Heart right ventricle (tissue), 16 donors: ENCODE measurements around the gene PPM1H. TPM values are rescaled to one million over a fixed set of nuclear protein-coding genes. Genes with fewer than 3 reads are reported as not detected.

ENCODE experiments used
- ATAC-seq, 8 donors: fragments of 200-7000 bp; cut with Tn5 transposase; one replicate each; pipeline ENCODE4 v1.9.1; 2020; ENCODE audit warnings: mild to moderate bottlenecking in 8 of 8, moderate library complexity in 8 of 8, moderate number of reproducible peaks in 1 of 8
- DNase-seq, 2 donors: peaks; one replicate each; pipeline ENCODE4 v3.0.0-alpha.2; 2020
- H3K27ac ChIP-seq, 10 donors: fragments of 200-600 bp; sonication (generic) in 2 of 10; one replicate each; pipeline versions ENCODE4 v1.5.0 to v1.8.0; 2020 to 2022; ENCODE audit warnings: mild to moderate bottlenecking in 3 of 10
- H3K27me3 ChIP-seq, 7 donors: fragments of 200-600 bp; one replicate each; pipeline ENCODE4 v1.8.0; 2021 to 2022; ENCODE audit warnings: mild to moderate bottlenecking in 2 of 7
- H3K36me3 ChIP-seq, 9 donors: fragments of 200-600 bp; sonication (generic) in 1 of 9; one replicate each; pipeline versions ENCODE4 v1.5.0 to v1.8.0; 2020 to 2022; ENCODE audit warnings: mild to moderate bottlenecking in 2 of 9
- H3K4me1 ChIP-seq, 9 donors: fragments of 200-600 bp; sonication (generic) in 1 of 9; one replicate each; pipeline versions ENCODE4 v1.5.0 to v1.8.0; 2020 to 2022; ENCODE audit warnings: mild to moderate bottlenecking in 4 of 9
- H3K4me3 ChIP-seq, 10 donors: fragments of 200-600 bp; sonication (generic) in 2 of 10; one replicate each; pipeline versions ENCODE4 v1.5.0 to v1.8.0; 2020 to 2022; ENCODE audit warnings: mild to moderate bottlenecking in 7 of 10, moderate library complexity in 2 of 10
- H3K9me3 ChIP-seq, 11 donors: fragments of 200-600 bp in 10 of 11; sonication (generic) in 2 of 11; one replicate each; pipeline versions ENCODE4 v1.5.0 to v1.8.0; 2013 to 2022; ENCODE audit warnings: mild to moderate bottlenecking in 2 of 11, control low read depth in 1 of 11, moderate library complexity in 1 of 11
- WGBS, 2 donors: extraction: QIAGEN DNeasy Blood & Tissue Kit; methylation state at CpG; one replicate each; pipeline ENCODE4 v1.1.7; 2013; ENCODE audit warnings: inconsistent platforms in 1 of 2; 5-methylcytosine and 5-hydroxymethylcytosine counted together
- intact Hi-C, 10 donors: fragments of 100-400 bp; cut with DNase I; formaldehyde crosslinking; loops; one replicate each; pipeline versions ENCODE4 v1.11.1 to v1.14.2; 2022
- polyA plus RNA-seq, 2 donors: library from polyadenylated mRNA; stranded (reverse); fragments of 200-250 nt; gene quantifications; one replicate each; pipeline ENCODE4 v1.2.3, GENCODE V29; 2013
- total RNA-seq, 10 donors: library from RNA; stranded (reverse); fragmentation: NEBNext Ultra II Directional in 3 of 10; extraction: Animal tissue kit (Norgen Biotek cat#: 25700) in 3 of 10; gene quantifications; one replicate each; pipeline versions ENCODE4 v1.2.1 to v1.2.4, GENCODE V29; 2021 to 2023
- TF ChIP-seq, protein P1 (sequence below), 9 donors: fragments of 200-600 bp; sonication (generic) in 2 of 9; IDR thresholded peaks; one replicate each; pipeline versions ENCODE4 v1.5.0 to v1.8.0; 2021 to 2022; ENCODE audit warnings: antibody characterized with exemption in 9 of 9, mild to moderate bottlenecking in 5 of 9, moderate library complexity in 1 of 9
- donor health status: Arrhythmogenic right ventricular cardiomyopathy.
- donor health status: ischemic (EF 13 %, LVEDD 7.1; RV severe dilation, severe dysfunction).
- donor health status: healthy with polysubstance abuse.
- donor health status: DM: no; HTN: yes; CAD: no.
- donor health status: DM: no; HTN: no; CAD: no.
- donor health status: ischemic (EF 25% LVEDD 6.9; RV normal size, moderate dysfunction).
- donor health status: ischemic (EF 25% LVEDD 5.7; RV mildly dilated, moderate dysfunction).
- donor health status: healthy.
- donor health status: DM: yes; HTN: yes; CAD: no.
- donor health status: Ischemic cardiomyopathy.
- donor health status: ischemic (EF 35%, LVEDD 5.7; RV mildly dilated, moderate dysfunction).
- donor health status: nonischemic (EF 11% LVEDD 7.7; RV severe dilation, severe dysfunction).
- donor health status: DM: yes; HTN: yes; CAD: no.
- donor health status: PGD.
- donor health status: ischemic (EF 29% LVEDD 5.4; RV normal size, mild dysfunction).
- donor health status: nonischemic (EF 23%, LVEDD 6.1; RV moderate dilation, normal function).

Gene PPM1H
- total and polyA plus RNA-seq, 12 donors = 0.62 to 7.1 (median 5.3) TPM

GRCh38 chr12:62771828-62772227 lies 163.1 kb downstream of the PPM1H start:
- 95 to 96% methylated on average over 2 of the region's 2 CpGs for WGBS, 2 donors
- intact Hi-C loops = loop anchor here in 1 of 10 donors (5.0 kb wide), 1 partner anchor 45 kb away; no protein-coding TSS in a partner anchor
- Histone ChIP-seq H3K9me3 (no peaks in the 10 kb centered on the region), H3K4me3 (no peak overlapping the region), H3K27me3 (no peaks in the 10 kb centered on the region), H3K36me3 (peaks cover 0 to 3% (median 0%) of the 10 kb centered on the region in 9 donors), H3K27ac (no peak overlapping the region), H3K4me1 (peaks cover 0 to 9% (median 0%) of the 10 kb centered on the region in 9 donors)
- DNase-seq (no peak), ATAC-seq (no peak)
- TF ChIP-seq, protein P1, sequence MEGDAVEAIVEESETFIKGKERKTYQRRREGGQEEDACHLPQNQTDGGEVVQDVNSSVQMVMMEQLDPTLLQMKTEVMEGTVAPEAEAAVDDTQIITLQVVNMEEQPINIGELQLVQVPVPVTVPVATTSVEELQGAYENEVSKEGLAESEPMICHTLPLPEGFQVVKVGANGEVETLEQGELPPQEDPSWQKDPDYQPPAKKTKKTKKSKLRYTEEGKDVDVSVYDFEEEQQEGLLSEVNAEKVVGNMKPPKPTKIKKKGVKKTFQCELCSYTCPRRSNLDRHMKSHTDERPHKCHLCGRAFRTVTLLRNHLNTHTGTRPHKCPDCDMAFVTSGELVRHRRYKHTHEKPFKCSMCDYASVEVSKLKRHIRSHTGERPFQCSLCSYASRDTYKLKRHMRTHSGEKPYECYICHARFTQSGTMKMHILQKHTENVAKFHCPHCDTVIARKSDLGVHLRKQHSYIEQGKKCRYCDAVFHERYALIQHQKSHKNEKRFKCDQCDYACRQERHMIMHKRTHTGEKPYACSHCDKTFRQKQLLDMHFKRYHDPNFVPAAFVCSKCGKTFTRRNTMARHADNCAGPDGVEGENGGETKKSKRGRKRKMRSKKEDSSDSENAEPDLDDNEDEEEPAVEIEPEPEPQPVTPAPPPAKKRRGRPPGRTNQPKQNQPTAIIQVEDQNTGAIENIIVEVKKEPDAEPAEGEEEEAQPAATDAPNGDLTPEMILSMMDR (IDR thresholded peaks at IDR 0.05) = no peak

DNA sequence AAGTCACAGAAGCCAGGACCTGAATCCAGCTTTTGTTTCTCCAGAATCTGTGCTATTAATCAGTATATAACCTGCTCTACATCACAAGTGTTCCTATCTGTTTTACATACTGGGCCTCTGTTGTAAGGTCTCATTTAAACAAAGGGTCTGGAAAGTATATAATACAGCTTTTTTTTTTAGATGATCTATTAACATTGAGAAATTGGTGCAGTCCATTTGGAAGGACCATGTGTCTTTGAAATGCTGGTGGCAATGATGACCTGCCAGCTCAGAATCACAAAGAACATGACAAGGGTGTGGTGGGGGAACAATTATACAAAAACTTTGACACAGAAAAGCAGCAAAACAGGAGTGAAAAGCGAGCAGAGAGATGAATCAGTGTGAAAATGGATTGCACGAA lies 164.6 kb downstream of the PPM1H start:
- DNase-seq = no peak
- 88 to 98% methylated on average over 2 of the region's 2 CpGs for WGBS, 2 donors

DNA sequence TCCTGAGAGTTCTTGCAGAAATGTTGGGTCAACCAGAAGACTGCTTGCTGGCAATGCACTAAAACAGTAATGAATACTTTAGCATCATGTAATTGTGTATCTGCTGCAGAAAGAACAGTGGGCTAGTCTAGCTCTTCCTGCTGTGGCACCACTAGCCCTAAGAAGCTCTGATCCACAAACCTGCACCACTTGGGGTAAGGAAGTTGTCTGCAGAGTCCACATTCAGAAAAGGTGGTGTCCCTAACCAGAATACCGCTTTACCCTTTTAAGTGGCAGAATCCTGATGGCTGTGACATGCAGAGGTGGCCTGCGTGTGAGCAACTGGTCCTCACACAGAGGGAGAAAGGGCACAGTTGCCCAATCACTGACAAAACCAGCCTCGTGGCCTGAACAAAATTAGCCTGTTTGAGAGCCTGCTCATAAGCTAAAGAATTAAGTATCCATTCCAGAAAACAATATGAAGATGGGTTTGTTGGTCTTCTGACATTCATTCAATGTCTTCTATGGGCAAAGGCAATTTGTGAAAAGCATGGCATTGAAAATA lies 165.8 kb downstream of the PPM1H start:
- Histone ChIP-seq H3K27ac (no peak overlapping the region), H3K27me3 (no peaks in the 10 kb centered on the region), H3K36me3 (peaks cover 0 to 3% (median 0%) of the 10 kb centered on the region in 9 donors), H3K4me3 (no peak overlapping the region), H3K4me1 (peaks cover 0 to 9% (median 0%) of the 10 kb centered on the region in 9 donors), H3K9me3 (no peaks in the 10 kb centered on the region)
- no peak for DNase-seq
- 93 to 96% methylated on average over 3 of the region's 3 CpGs for WGBS, 2 donors
- TF ChIP-seq, protein P1 (IDR thresholded peaks at IDR 0.05) = no peak
- no peak for ATAC-seq
- intact Hi-C loops = loop anchor here in 1 of 10 donors (10.0 kb wide), 1 partner anchor 64 kb away; no protein-coding TSS in a partner anchor

More for the DNA sequence above, 164.6 kb downstream of the PPM1H start:
- no peak overlapping the region for H3K4me3 ChIP-seq
- H3K9me3 ChIP-seq = no peaks in the 10 kb centered on the region
- peaks cover 0 to 3% (median 0%) of the 10 kb centered on the region in 9 donors for H3K36me3 ChIP-seq
- no peak overlapping the region for H3K27ac ChIP-seq
- H3K27me3 ChIP-seq = no peaks in the 10 kb centered on the region
- peaks cover 0 to 9% (median 0%) of the 10 kb centered on the region in 9 donors for H3K4me1 ChIP-seq
- no peak for ATAC-seq
- intact Hi-C loops = loop anchor here in 1 of 10 donors (5.0 kb wide), 1 partner anchor 43 kb away; no protein-coding TSS in a partner anchor
- TF ChIP-seq, protein P1 (IDR thresholded peaks at IDR 0.05) = no peak

GRCh38 chr12:62767946-62768345 lies 167.0 kb downstream of the PPM1H start:
- DNase-seq = no peak
- no peak for ATAC-seq
- 95 to 98% methylated on average over 4 of the region's 4 CpGs for WGBS, 2 donors
- Histone ChIP-seq H3K4me3 (no peak overlapping the region), H3K27ac (no peak overlapping the region), H3K36me3 (peaks cover 0 to 3% (median 0%) of the 10 kb centered on the region in 9 donors), H3K27me3 (no peaks in the 10 kb centered on the region), H3K4me1 (peaks cover 0 to 13% (median 0%) of the 10 kb centered on the region in 9 donors), H3K9me3 (no peaks in the 10 kb centered on the region)
- TF ChIP-seq, protein P1 (IDR thresholded peaks at IDR 0.05) = no peak
- intact Hi-C loops = loop anchor here in 1 of 10 donors (10.0 kb wide), 1 partner anchor 63 kb away; no protein-coding TSS in a partner anchor
